ENCODE data around the gene NCOA6. TPM values are rescaled to one million over a fixed set of nuclear protein-coding genes. Genes with fewer than 3 reads are reported as not detected.

Gene NCOA6
- total RNA-seq, 1 experiment from 2014 or later: 9.8 TPM

DNA sequence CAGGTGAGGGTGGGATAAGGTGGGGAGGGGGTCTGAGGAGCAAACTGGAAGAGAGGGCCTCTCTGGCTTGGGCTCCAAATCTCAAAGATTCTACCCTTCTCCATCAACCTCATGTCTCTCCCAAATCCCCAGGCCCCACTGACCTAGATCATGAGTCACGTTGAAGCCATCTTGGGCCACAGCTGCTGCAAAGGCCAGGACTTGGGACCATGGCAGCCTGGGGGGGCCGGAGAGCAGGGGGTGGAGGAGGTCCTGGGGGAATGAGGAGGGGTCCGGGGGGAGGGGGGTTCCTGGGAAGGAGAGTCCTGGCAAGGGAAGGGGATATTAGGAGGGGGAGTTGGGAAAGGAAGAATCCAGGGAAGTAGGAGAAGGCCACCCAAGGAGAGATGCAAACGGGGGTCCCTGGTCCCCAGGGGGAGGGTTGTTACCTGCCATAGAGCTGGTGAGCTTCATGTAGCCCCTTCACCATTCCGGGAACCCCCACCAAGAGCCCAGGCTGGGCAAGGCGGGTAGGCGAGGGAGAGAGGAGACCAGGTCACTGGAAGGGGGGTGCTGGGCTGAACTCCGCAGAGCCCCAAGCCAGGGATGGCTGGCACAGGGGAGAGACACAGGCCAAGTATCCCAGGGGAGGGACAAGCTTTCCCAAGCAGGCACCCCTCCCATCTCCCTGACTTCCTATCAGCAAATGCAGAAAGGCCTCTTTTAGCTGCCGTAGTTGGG is 34.5 kb upstream of the NCOA6 start:
- H3K4me3 ChIP-seq (ENCODE audit: low read length): no peak overlapping the region
- H3F3A ChIP-seq (ENCODE audit: low read length, unreplicated experiment): no peaks in the 10 kb centered on the region
- H2AFZ ChIP-seq (ENCODE audit: low read length): no peak overlapping the region
- H3K9me2 ChIP-seq (replicated peaks; ENCODE audit: low read length): no peaks in the 10 kb centered on the region
- DNase-seq (no peak), ATAC-seq (no peak)
- no peak overlapping the region for H3K9ac ChIP-seq (ENCODE audit: low read length)
- no peaks in the 10 kb centered on the region for H3K36me3 ChIP-seq (ENCODE audit: low read depth, low read length)
- no peaks in the 10 kb centered on the region for H3K4me1 ChIP-seq (ENCODE audit: insufficient read depth, low read length)
- H3K27me3 ChIP-seq (ENCODE audit: low read length): no peaks in the 10 kb centered on the region
- H3K9me3 ChIP-seq (ENCODE audit: low read length): no peaks in the 10 kb centered on the region
- H3K79me2 ChIP-seq (ENCODE audit: low read length): no peaks in the 10 kb centered on the region
- TF ChIP-seq, protein P1, sequence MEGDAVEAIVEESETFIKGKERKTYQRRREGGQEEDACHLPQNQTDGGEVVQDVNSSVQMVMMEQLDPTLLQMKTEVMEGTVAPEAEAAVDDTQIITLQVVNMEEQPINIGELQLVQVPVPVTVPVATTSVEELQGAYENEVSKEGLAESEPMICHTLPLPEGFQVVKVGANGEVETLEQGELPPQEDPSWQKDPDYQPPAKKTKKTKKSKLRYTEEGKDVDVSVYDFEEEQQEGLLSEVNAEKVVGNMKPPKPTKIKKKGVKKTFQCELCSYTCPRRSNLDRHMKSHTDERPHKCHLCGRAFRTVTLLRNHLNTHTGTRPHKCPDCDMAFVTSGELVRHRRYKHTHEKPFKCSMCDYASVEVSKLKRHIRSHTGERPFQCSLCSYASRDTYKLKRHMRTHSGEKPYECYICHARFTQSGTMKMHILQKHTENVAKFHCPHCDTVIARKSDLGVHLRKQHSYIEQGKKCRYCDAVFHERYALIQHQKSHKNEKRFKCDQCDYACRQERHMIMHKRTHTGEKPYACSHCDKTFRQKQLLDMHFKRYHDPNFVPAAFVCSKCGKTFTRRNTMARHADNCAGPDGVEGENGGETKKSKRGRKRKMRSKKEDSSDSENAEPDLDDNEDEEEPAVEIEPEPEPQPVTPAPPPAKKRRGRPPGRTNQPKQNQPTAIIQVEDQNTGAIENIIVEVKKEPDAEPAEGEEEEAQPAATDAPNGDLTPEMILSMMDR (conservative IDR thresholded peaks at IDR 0.05; ENCODE audit: low read depth, low read length): no peak
- TF ChIP-seq EZH2phosphoT487 (IDR thresholded peaks at IDR 0.05; ENCODE audit: borderline replicate concordance, low read length) (no peak), EZH2 (IDR thresholded peaks at IDR 0.05; ENCODE audit: low read length, unreplicated experiment) (no peak)
- POLR2A ChIA-PET (ENCODE audit: unreplicated experiment): no interaction called here
- intact Hi-C loops (cut with micrococcal nuclease): no loop called here
- H3K4me2 ChIP-seq (ENCODE audit: low read length): no peak overlapping the region
- BruUV-seq (replicated peaks): no TSS peak
- H4K20me1 ChIP-seq (ENCODE audit: low read length): no peaks in the 10 kb centered on the region
- CTCF ChIA-PET: no interaction called here
- no peak overlapping the region for H3K27ac ChIP-seq (ENCODE audit: low read length)

DNA sequence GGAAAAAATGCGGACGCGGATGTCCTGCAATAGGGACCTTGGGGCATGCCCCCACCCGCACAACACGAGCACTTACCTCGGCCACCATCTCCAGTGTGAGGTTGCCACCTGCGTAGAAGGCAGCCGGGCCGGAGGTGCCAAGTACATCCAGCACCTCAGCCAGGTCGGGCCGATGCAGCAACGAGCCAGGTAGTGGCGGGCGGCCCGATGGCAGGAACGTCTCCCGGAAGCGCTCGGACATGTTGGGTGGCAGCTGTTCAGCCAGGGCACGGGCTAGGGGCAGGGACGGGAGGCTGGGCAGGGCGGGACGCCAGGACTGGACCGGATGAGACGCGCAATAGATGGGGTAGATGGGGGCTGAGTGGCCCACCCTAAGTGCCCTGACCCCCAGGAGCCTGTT is 33.9 kb upstream of the NCOA6 start:
- H3F3A ChIP-seq (ENCODE audit: low read length, unreplicated experiment): no peaks in the 10 kb centered on the region
- H4K20me1 ChIP-seq (ENCODE audit: low read length): no peaks in the 10 kb centered on the region
- no peaks in the 10 kb centered on the region for H3K9me2 ChIP-seq (replicated peaks; ENCODE audit: low read length)
- DNase-seq (no peak), ATAC-seq (no peak)
- BruUV-seq (replicated peaks): no TSS peak
- H3K9me3 ChIP-seq (ENCODE audit: low read length): no peaks in the 10 kb centered on the region
- CTCF ChIA-PET: no interaction called here
- H2AFZ ChIP-seq (ENCODE audit: low read length): no peak overlapping the region
- POLR2A ChIA-PET (ENCODE audit: unreplicated experiment): no interaction called here
- H3K4me3 ChIP-seq (ENCODE audit: low read length): no peak overlapping the region
- H3K9ac ChIP-seq (ENCODE audit: low read length): no peak overlapping the region
- H3K36me3 ChIP-seq (ENCODE audit: low read depth, low read length): no peaks in the 10 kb centered on the region
- H3K4me2 ChIP-seq (ENCODE audit: low read length): no peak overlapping the region
- H3K79me2 ChIP-seq (ENCODE audit: low read length): no peaks in the 10 kb centered on the region
- no peaks in the 10 kb centered on the region for H3K4me1 ChIP-seq (ENCODE audit: insufficient read depth, low read length)
- H3K27ac ChIP-seq (ENCODE audit: low read length): no peak overlapping the region
- H3K27me3 ChIP-seq (ENCODE audit: low read length): no peaks in the 10 kb centered on the region
- intact Hi-C loops (cut with micrococcal nuclease): no loop called here
- TF ChIP-seq, protein P1 (conservative IDR thresholded peaks at IDR 0.05; ENCODE audit: low read depth, low read length): no peak
- TF ChIP-seq EZH2 (IDR thresholded peaks at IDR 0.05; ENCODE audit: low read length, unreplicated experiment): no peak
- TF ChIP-seq EZH2phosphoT487 (IDR thresholded peaks at IDR 0.05; ENCODE audit: borderline replicate concordance, low read length): no peak

DNA sequence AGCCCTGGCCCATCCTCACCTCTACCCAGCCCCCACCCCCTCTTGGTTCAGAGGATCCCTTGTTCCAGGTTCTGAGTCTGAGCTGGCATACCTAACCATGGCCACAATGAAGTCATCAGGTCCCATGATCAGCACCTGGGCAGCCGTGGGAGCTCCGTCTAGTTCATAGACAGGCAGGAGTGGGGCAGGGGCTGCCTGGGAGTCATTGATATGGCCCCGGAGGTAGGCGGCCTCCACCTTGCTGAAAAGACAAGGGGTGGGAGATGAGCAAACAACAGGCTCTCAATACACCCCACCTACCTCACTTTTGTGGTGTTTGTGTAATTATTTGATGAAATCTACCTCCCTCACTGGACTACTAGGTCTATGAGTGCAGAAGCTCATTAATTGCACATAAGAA is 26.8 kb upstream of the NCOA6 start:
- intact Hi-C loops (cut with micrococcal nuclease): no loop called here
- CTCF ChIA-PET: interaction anchor here (0.6 kb wide), 1 partner anchor 273 kb away, joined by 3 read pairs; no protein-coding TSS in a partner anchor
- Histone ChIP-seq H3F3A (ENCODE audit: low read length, unreplicated experiment) (no peaks in the 10 kb centered on the region), H3K9ac (ENCODE audit: low read length) (no peak overlapping the region), H3K79me2 (ENCODE audit: low read length) (no peaks in the 10 kb centered on the region), H3K27me3 (ENCODE audit: low read length) (no peaks in the 10 kb centered on the region), H3K4me3 (ENCODE audit: low read length) (no peak overlapping the region), H3K9me3 (ENCODE audit: low read length) (no peaks in the 10 kb centered on the region), H3K36me3 (ENCODE audit: low read depth, low read length) (no peaks in the 10 kb centered on the region), H3K4me2 (ENCODE audit: low read length) (no peak overlapping the region), H2AFZ (ENCODE audit: low read length) (no peak overlapping the region), H3K27ac (ENCODE audit: low read length) (no peak overlapping the region), H3K4me1 (ENCODE audit: insufficient read depth, low read length) (no peaks in the 10 kb centered on the region), H4K20me1 (ENCODE audit: low read length) (no peaks in the 10 kb centered on the region), H3K9me2 (replicated peaks; ENCODE audit: low read length) (no peaks in the 10 kb centered on the region)
- DNase-seq: no peak
- no TSS peak for BruUV-seq (replicated peaks)
- POLR2A ChIA-PET (ENCODE audit: unreplicated experiment): no interaction called here
- no peak for ATAC-seq
- no peak for TF ChIP-seq EZH2 (IDR thresholded peaks at IDR 0.05; ENCODE audit: low read length, unreplicated experiment)

Data from PC-3 (cell line).